GM12873 (cell line): ENCODE data around the gene TSEN34.

Experiments
- TF ChIP-seq, protein P1 (sequence below): IDR thresholded peaks from 2 replicates; pipeline ENCODE4 v1.5.1; 2012; ENCODE audit warnings: low read depth, mild to moderate bottlenecking, moderate library complexity, low read length, control low read depth; ENCODE audit not compliant: insufficient read depth; ENCODE audit errors: missing control alignments

Gene TSEN34

GRCh38 chr19:54151362-54152035 lies 39.6 kb upstream of the TSEN34 start:
- TF ChIP-seq, protein P1, sequence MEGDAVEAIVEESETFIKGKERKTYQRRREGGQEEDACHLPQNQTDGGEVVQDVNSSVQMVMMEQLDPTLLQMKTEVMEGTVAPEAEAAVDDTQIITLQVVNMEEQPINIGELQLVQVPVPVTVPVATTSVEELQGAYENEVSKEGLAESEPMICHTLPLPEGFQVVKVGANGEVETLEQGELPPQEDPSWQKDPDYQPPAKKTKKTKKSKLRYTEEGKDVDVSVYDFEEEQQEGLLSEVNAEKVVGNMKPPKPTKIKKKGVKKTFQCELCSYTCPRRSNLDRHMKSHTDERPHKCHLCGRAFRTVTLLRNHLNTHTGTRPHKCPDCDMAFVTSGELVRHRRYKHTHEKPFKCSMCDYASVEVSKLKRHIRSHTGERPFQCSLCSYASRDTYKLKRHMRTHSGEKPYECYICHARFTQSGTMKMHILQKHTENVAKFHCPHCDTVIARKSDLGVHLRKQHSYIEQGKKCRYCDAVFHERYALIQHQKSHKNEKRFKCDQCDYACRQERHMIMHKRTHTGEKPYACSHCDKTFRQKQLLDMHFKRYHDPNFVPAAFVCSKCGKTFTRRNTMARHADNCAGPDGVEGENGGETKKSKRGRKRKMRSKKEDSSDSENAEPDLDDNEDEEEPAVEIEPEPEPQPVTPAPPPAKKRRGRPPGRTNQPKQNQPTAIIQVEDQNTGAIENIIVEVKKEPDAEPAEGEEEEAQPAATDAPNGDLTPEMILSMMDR = no peak

GRCh38 chr19:54152267-54152666 lies 38.8 kb upstream of the TSEN34 start:
- TF ChIP-seq, protein P1 = no peak

DNA sequence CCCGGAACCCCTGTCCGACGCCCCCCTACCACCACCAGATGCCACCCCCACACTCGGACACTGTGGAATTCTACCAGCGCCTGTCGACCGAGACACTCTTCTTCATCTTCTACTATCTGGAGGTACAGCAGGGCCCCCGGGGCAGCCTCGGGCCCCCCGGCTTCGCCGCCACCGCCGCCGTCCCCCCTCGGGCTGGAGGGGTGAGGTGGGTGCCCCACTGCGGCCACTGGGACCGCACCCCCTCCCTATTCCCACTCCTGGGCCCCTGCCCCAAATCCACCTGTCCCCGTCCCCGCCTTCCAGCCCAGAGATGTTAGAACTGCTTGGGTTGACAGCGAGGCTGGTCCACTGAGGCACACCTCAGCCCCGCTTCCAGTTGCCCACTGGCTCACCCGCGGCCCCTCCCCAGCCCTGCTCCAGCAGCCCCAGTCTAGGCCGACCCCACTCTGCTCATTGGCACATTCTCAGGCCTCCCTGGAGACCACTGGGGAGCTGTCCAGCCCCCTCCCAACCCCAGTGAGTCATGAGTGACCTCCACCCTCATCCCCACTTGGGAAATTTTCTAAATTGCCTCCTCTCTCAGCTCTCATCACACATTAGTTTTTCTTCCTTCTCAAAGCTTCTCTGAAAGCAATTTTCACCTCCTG lies 38.1 kb upstream of the TSEN34 start:
- TF ChIP-seq, protein P1 = no peak

DNA sequence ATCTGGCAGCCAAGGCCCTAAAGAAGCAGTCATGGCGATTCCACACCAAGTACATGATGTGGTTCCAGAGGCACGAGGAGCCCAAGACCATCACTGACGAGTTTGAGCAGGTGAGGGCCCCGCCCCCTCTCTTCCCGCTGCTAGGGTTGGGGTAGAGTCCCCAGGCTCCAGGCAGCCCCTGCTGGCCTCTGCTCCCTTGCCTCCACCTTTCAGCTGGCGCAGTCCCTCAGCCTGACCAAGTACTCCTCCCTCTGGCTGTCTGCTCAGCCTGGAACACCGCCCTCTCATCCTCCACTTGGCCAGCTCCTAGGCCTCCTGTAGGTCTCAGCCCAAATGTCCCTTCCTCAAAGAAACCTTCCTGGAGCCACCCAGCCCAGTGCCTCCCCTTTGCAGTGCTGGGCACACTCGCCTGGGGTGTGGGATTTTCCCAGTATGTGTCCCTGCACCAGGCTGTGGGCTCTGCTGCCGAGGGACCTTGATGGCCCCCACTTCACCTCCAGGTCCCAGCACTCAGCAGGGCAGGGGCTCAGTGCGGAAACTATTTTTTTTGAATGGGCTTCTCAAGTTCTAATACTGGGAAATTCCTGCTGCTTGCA lies 37.3 kb upstream of the TSEN34 start:
- TF ChIP-seq, protein P1 = no peak

- TF ChIP-seq, protein P1 = no peak
Measured at GRCh38 chr19:54154603-54155345, 36.3 kb upstream of the TSEN34 start.

DNA sequence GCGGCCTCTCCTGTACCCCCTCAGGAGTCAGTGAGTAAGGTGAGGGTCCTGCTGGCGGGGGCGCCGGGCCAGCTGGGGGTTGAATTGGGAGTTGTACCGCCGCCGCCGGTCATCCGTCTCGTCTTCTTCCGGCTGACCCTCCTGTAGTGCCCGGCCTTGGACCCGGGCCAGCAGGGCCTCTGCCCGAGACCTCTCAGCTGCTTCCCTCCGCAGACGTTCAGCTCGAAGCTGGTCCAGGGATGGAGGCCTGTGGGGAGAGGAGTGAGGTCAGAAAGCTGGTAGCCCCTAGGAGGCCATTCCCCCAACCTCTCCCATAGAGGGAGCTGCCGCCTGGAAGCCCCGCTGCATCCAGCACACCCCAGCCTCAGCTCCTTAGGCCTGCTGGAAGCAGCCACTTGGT lies 35.4 kb upstream of the TSEN34 start:
- TF ChIP-seq, protein P1 = no peak

DNA sequence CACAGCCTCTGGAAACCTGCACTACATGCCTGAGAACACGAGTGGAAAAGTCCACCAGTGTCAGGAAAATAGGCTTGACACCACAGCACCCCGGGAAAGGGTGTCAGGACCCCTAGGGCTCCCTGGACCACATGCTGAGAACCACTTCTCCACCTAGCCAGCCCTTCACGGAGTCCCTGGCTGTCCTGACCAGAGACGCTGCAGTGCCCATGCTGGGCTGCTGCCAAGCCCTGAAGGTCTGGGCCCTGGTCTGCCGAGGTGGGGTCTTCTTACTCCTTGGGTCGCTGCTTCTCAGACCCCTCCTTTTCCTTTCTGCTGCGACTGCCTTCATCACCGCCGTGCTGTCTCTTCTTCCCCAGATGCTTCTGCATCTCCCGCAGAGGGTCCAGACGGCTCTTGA lies 34.6 kb upstream of the TSEN34 start:
- TF ChIP-seq, protein P1 = no peak
